Suprapubic skin (tissue), 4 donors: ENCODE results near the gene PSPN. TPM values are rescaled to one million over a fixed set of nuclear protein-coding genes. Genes with fewer than 3 reads are reported as not detected.

Source experiments
- DNase-seq, 2 donors: peaks; one replicate each; pipeline ENCODE4 v3.0.0-alpha.2; 2019; ENCODE audit warnings: low spot score in 2 of 2
- H3K27ac ChIP-seq: fragments of 200-600 bp; sonication (generic); one replicate; pipeline ENCODE4 v1.5.1; 2019
- H3K27me3 ChIP-seq: fragments of 200-600 bp; sonication (generic); one replicate; pipeline ENCODE4 v1.5.1; 2019
- H3K36me3 ChIP-seq: fragments of 200-600 bp; sonication (generic); one replicate; pipeline ENCODE4 v1.5.1; 2019
- H3K4me1 ChIP-seq: fragments of 200-600 bp; sonication (generic); one replicate; pipeline ENCODE4 v1.5.1; 2019
- H3K4me3 ChIP-seq: fragments of 200-600 bp; sonication (generic); one replicate; pipeline ENCODE4 v1.5.1; 2019; ENCODE audit warnings: mild to moderate bottlenecking
- H3K9me3 ChIP-seq: fragments of 200-600 bp; sonication (generic); one replicate; pipeline ENCODE4 v1.5.1; 2019
- EP300 ChIP-seq: sonication (generic); formaldehyde crosslinking; IDR thresholded peaks from one replicate; pipeline ENCODE4 v1.6.1; 2017; ENCODE audit warnings: antibody characterized with exemption
- POLR2A ChIP-seq, 2 donors: fragments of 450-650 bp; IDR thresholded peaks; one replicate each; pipeline ENCODE4 v1.6.1; 2017; ENCODE audit warnings: antibody characterized with exemption in 2 of 2, mild to moderate bottlenecking in 2 of 2, moderate library complexity in 2 of 2
- POLR2AphosphoS5 ChIP-seq, 3 donors: sonication (generic); formaldehyde crosslinking; IDR thresholded peaks; one replicate each; pipeline ENCODE4 v1.6.1; 2017; ENCODE audit warnings: antibody characterized with exemption in 3 of 3
- WGBS: methylation state at CpG from one replicate; pipeline ENCODE4 v1.1.5; 2018; 5-methylcytosine and 5-hydroxymethylcytosine counted together
- total RNA-seq, 4 donors: library from RNA; depleted of rRNA; stranded (reverse); fragments of >200 nt; gene quantifications; one replicate each; pipeline ENCODE4 v1.1.0, GENCODE V29; 2016
- TF ChIP-seq, protein P1 (sequence below), 2 donors: fragments of 200-600 bp in 1 of 2; fragments of 450-650 bp in 1 of 2; sonication (generic) in 1 of 2; IDR thresholded peaks; one replicate each; pipeline ENCODE4 v1.5.1; 2016 to 2019; ENCODE audit warnings: antibody characterized with exemption in 2 of 2, mild to moderate bottlenecking in 1 of 2, moderate library complexity in 1 of 2

Gene PSPN
- total RNA-seq, 4 donors from 2014 or later, result 0.40 to 1.8 (median 1.4) TPM

DNA sequence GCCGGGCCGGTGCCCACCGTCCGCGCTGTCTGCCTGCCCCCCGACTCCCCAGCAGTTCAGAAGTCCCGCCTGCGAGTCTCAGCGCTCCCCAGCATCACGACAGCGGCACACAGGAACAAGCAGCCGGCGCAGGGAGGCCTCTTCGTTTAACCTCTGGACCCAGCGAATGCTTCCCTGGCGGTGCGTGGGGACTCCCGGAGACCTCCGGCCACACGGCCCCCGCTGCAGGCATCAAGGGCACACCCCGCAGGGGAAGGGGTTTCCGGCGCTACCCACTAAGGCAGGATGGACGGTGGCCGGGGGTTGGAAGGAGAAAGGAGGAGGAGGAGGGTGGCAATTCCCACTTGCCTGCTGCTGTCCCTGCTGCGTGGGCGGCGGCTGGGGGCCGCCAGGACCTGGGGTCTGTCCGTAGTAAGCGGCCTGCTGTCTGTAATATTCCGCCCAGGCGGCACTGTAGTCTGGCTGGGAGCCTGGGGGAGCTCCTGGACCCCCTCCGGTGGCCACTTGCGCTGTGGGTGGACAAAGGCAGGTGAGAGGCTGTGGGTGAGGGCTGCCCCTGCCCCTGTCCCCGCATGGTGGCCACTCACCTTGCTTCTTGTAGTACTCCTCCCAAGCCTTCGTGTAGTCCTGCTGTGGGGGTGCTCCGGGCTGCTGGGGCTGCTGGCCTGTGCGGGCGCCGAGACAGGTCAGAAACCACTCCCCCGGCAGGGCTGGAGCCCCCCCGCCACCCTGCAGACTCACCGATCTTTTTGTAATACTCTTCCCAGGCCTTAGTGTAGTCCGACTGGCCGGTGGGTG is 39.3 kb upstream of the PSPN start:
- Histone ChIP-seq H3K27ac (no peak overlapping the region), H3K4me1 (peaks cover 7% of the 10 kb centered on the region), H3K27me3 (no peaks in the 10 kb centered on the region), H3K36me3 (peaks cover 61% of the 10 kb centered on the region), H3K4me3 (no peak overlapping the region), H3K9me3 (no peaks in the 10 kb centered on the region)
- 93% methylated on average over 43 of the region's 47 CpGs for WGBS
- DNase-seq, result no peak
- TF ChIP-seq EP300 (no peak), POLR2A (IDR thresholded peaks at IDR 0.05) (no peak), POLR2AphosphoS5 (IDR thresholded peaks at IDR 0.05) (no peak)
- TF ChIP-seq, protein P1, sequence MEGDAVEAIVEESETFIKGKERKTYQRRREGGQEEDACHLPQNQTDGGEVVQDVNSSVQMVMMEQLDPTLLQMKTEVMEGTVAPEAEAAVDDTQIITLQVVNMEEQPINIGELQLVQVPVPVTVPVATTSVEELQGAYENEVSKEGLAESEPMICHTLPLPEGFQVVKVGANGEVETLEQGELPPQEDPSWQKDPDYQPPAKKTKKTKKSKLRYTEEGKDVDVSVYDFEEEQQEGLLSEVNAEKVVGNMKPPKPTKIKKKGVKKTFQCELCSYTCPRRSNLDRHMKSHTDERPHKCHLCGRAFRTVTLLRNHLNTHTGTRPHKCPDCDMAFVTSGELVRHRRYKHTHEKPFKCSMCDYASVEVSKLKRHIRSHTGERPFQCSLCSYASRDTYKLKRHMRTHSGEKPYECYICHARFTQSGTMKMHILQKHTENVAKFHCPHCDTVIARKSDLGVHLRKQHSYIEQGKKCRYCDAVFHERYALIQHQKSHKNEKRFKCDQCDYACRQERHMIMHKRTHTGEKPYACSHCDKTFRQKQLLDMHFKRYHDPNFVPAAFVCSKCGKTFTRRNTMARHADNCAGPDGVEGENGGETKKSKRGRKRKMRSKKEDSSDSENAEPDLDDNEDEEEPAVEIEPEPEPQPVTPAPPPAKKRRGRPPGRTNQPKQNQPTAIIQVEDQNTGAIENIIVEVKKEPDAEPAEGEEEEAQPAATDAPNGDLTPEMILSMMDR (IDR thresholded peaks at IDR 0.05), result no peak

DNA sequence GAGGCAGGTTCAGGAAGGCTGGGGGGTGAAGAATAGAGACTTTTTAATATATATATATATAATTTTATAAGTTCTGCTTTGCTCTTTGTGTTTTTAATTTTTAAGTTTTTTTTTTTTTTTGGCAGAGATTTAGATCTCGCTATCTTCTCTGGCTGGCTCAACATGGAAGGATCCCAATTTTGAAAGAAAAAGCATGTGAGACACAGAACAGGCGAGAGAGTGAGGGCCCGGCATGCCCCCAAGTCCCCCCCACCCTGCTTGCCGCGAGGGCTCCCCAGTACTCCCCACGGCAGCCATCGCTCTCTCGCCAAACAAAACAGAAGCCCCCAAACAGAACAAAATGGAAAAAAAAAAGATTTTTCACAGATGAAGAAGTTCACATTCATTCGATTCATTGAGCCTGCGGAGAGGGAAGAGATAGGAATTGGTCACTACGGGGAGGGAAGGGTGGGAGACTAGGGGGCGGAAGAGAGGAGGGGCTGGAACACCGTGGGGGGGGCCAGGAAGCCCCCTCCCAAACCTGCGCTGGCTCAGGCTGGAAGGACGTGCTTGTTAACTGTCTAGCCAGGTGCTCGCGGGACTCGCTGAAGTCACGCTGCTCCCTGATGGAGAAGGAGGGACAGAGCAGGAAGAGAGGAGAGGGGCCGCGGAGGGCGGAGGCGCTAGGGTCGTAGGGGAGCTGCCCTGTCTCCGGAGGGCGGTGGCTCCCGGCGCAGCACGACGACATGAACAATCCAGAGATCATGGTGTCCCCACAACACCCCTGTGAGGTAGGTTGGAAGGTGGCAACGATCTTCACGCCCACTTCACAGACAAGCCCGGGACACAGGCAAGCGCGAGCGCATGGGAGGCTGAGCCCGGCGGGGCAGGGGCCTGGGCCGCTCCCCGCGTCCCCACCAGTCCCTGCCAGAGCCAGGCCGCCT is 38.2 kb upstream of the PSPN start:
- peaks cover 51% of the 10 kb centered on the region for H3K36me3 ChIP-seq
- DNase-seq, result no peak
- no peak overlapping the region for H3K27ac ChIP-seq
- TF ChIP-seq EP300 (no peak), POLR2AphosphoS5 (IDR thresholded peaks at IDR 0.05) (no peak), POLR2A (IDR thresholded peaks at IDR 0.05) (no peak)
- TF ChIP-seq, protein P1 (IDR thresholded peaks at IDR 0.05), result no peak
- H3K4me3 ChIP-seq, result no peak overlapping the region
- H3K9me3 ChIP-seq, result no peaks in the 10 kb centered on the region
- H3K27me3 ChIP-seq, result no peaks in the 10 kb centered on the region
- H3K4me1 ChIP-seq, result peaks cover 5% of the 10 kb centered on the region
- 70% methylated on average over 42 of the region's 42 CpGs for WGBS

DNA sequence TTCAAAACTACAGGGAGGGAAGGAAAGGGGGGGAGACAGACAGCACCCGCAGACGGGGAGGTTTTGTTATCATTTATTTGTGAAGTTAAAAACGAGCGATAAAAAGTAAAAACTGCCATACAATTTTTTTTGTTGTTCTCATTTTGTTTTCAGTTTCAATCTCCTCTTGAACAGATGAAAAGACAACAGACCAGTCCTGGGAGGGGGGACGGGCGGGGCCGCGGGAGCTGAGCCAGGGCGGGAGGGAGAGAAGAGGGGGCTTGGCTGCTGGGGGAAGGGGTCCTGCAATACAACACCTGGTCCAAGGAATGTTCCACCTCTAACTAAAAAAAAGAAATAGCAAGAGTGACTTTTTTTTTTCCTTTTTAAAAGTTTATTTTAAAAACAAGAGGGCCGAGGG is 37.6 kb upstream of the PSPN start:
- Histone ChIP-seq H3K36me3 (peaks cover 44% of the 10 kb centered on the region), H3K9me3 (no peaks in the 10 kb centered on the region), H3K4me3 (no peak overlapping the region), H3K27ac (no peak overlapping the region), H3K4me1 (peaks cover 5% of the 10 kb centered on the region), H3K27me3 (no peaks in the 10 kb centered on the region)
- no peak for TF ChIP-seq POLR2AphosphoS5 (IDR thresholded peaks at IDR 0.05)
- TF ChIP-seq EP300, result no peak
- TF ChIP-seq, protein P1 (IDR thresholded peaks at IDR 0.05), result no peak
- no peak for TF ChIP-seq POLR2A (IDR thresholded peaks at IDR 0.05)
- 61% methylated on average over 10 of the region's 10 CpGs for WGBS
- DNase-seq, result no peak

DNA sequence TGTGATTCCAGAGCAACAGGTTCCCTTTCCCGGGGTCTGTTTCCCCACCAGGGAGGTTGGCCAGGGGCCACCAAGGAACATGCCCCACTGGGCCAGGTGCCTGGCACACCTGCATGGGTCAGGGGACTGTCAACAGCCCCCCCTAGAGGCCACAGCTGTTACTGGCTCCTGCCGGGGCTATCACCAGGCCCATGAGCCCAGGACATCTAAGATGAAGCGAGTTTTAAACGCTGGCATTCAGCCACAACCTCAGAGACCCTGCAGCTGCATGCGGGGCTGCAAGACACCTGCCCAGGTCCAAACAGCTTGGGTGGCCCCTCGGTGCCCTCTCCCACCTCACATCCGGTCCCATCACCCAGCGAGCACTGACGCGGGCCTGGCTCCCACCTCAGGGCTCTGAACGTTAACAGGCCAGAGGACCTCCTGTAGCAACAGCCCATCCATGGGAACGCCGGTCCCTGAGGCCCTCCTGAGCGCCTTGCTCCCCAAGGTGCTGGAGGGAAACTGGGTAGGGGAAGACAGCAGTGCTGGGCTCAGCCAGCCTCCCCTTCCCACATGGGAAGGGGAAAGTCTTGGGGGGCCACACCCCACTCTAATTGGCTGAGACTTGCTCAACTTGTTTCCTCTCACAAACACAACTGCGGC is 36.8 kb upstream of the PSPN start:
- DNase-seq, result no peak
- Histone ChIP-seq H3K27me3 (no peaks in the 10 kb centered on the region), H3K36me3 (peaks cover 37% of the 10 kb centered on the region), H3K27ac (no peak overlapping the region), H3K9me3 (no peaks in the 10 kb centered on the region), H3K4me1 (peaks cover 5% of the 10 kb centered on the region), H3K4me3 (no peak overlapping the region)
- WGBS, result 60% methylated on average over 6 of the region's 15 CpGs
- no peak for TF ChIP-seq POLR2A (IDR thresholded peaks at IDR 0.05)
- TF ChIP-seq, protein P1 (IDR thresholded peaks at IDR 0.05), result peak in 1 of 2 donors; percentile 34
